Measurements from ENCODE around the gene CCDC60.
"Not testable (repeated sequence)": the region's sequence is repeated elsewhere in the genome, so short reads cannot be mapped to it uniquely, and the experiment has no call there.

The CCDC60 gene

GRCh38 chr12:119338593-119339363 is 4.2 kb downstream of the CCDC60 start:
- DNase-seq (ENCODE audit: low read depth), result no peak

- no peak for DNase-seq (ENCODE audit: low read depth)
Measured at GRCh38 chr12:119340578-119340977, 6.0 kb downstream of the CCDC60 start.

- no peak for DNase-seq (ENCODE audit: low read depth)
Measured at GRCh38 chr12:119341020-119341419, 6.5 kb downstream of the CCDC60 start.

- no peak for DNase-seq (ENCODE audit: low read depth)
Measured at GRCh38 chr12:119341988-119342387, 7.5 kb downstream of the CCDC60 start.

GRCh38 chr12:119343130-119343529 is 8.6 kb downstream of the CCDC60 start:
- DNase-seq (ENCODE audit: low read depth), result no peak

- no peak for DNase-seq (ENCODE audit: low read depth)
Measured at GRCh38 chr12:119354172-119354571, 19.6 kb downstream of the CCDC60 start.

GRCh38 chr12:119360366-119360765 is 25.8 kb downstream of the CCDC60 start:
- DNase-seq (ENCODE audit: low read depth), result not testable (repeated sequence)

GRCh38 chr12:119363037-119363436 is 28.5 kb downstream of the CCDC60 start:
- no peak for DNase-seq (ENCODE audit: low read depth)

- no peak for DNase-seq (ENCODE audit: low read depth)
Measured at GRCh38 chr12:119363490-119363889, 29.0 kb downstream of the CCDC60 start.

- DNase-seq (ENCODE audit: low read depth), result no peak
Measured at GRCh38 chr12:119365451-119365850, 30.9 kb downstream of the CCDC60 start.

GRCh38 chr12:119366007-119366406 is 31.5 kb downstream of the CCDC60 start:
- DNase-seq (ENCODE audit: low read depth), result no peak

- DNase-seq (ENCODE audit: low read depth), result no peak
Measured at GRCh38 chr12:119369161-119369560, 34.6 kb downstream of the CCDC60 start.

- DNase-seq (ENCODE audit: low read depth), result no peak
Measured at GRCh38 chr12:119369907-119370546, 35.5 kb downstream of the CCDC60 start.

- no peak for DNase-seq (ENCODE audit: low read depth)
Measured at GRCh38 chr12:119372540-119372939, 38.0 kb downstream of the CCDC60 start.

- DNase-seq (ENCODE audit: low read depth), result no peak
Measured at GRCh38 chr12:119373001-119373400, 38.5 kb downstream of the CCDC60 start.

GRCh38 chr12:119373666-119374065 is 39.1 kb downstream of the CCDC60 start:
- no peak for DNase-seq (ENCODE audit: low read depth)

- DNase-seq (ENCODE audit: low read depth), result no peak
Measured at GRCh38 chr12:119374635-119375034, 40.1 kb downstream of the CCDC60 start.

- DNase-seq (ENCODE audit: low read depth), result no peak
Measured at GRCh38 chr12:119375075-119375882, 40.8 kb downstream of the CCDC60 start.

- no peak for DNase-seq (ENCODE audit: low read depth)
Measured at GRCh38 chr12:119375883-119376190, 41.3 kb downstream of the CCDC60 start.

GRCh38 chr12:119378903-119379302 is 44.4 kb downstream of the CCDC60 start:
- no peak for DNase-seq (ENCODE audit: low read depth)

GRCh38 chr12:119381471-119382235 is 47.1 kb downstream of the CCDC60 start:
- no peak for DNase-seq (ENCODE audit: low read depth)

- no peak for DNase-seq (ENCODE audit: low read depth)
Measured at GRCh38 chr12:119383206-119383605, 48.7 kb downstream of the CCDC60 start.

Measured in GM04503 (cell line).